ENCODE measurements around the gene ALPL. TPM values are rescaled to one million over a fixed set of nuclear protein-coding genes. Genes with fewer than 3 reads are reported as not detected.

ALPL gene
- total and polyA plus RNA-seq, 2 of the 4 experiments (the other 2 are of a cell fraction), result 0.54 to 2.2 TPM

DNA sequence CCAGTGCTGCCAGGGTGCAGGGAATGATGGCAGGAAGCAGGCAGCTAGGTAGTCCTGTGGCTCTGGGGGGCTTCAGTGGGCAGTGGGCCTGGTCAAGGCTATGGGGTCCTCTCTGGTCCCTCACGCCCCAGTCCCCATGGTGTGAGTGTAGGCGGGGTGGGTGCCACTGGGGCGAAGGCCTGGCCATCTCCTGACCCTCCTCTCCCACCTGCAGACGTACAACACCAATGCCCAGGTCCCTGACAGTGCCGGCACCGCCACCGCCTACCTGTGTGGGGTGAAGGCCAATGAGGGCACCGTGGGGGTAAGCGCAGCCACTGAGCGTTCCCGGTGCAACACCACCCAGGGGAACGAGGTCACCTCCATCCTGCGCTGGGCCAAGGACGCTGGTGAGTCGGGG lies 53.7 kb downstream of the ALPL start:
- ATAC-seq (ENCODE audit: low read depth) (no peak), DNase-seq (no peak)
- H3K4me2 ChIP-seq (ENCODE audit: low read depth, low read length), result no peak overlapping the region
- 0 out of 2 replicates have a peak, but pooled peaks cover 2% of the 10 kb centered on the region for H3K27me3 ChIP-seq (ENCODE audit: control insufficient read depth, insufficient read depth, low read length)
- no peak overlapping the region for H2BK20ac ChIP-seq (ENCODE audit: low read depth, low read length)
- 86% methylated on average over 6 of the region's 15 CpGs; no CpG with 5 or more reads in 1 of the 2 experiments for WGBS, 2 experiments (ENCODE audit: extremely low coverage in 2 of 2, insufficient read length in 1 of 2)
- TF ChIP-seq MXI1 (IDR thresholded peaks at IDR 0.05; ENCODE audit: borderline replicate concordance, low read depth, low read length), result no peak
- no peak for TF ChIP-seq CHD1 (IDR thresholded peaks at IDR 0.05; ENCODE audit: low read depth, low read length)
- no peak for TF ChIP-seq CEBPB (IDR thresholded peaks at IDR 0.05; ENCODE audit: low read depth, low read length)
- no peak for TF ChIP-seq RAD21 (IDR thresholded peaks at IDR 0.05; ENCODE audit: low read length)
- TF ChIP-seq BHLHE40 (IDR thresholded peaks at IDR 0.05; ENCODE audit: low read depth, low read length), result no peak
- TF ChIP-seq FOS (IDR thresholded peaks at IDR 0.05; ENCODE audit: low read depth, low read length), result no peak
- TF ChIP-seq RCOR1 (IDR thresholded peaks at IDR 0.05; ENCODE audit: insufficient replicate concordance, low read length), result no peak
- no peak for TF ChIP-seq POLR2A (IDR thresholded peaks at IDR 0.05; ENCODE audit: low read depth, low read length)
- no peak for TF ChIP-seq SMC3 (IDR thresholded peaks at IDR 0.05; ENCODE audit: low read depth, low read length)
- no peak for TF ChIP-seq MAZ (IDR thresholded peaks at IDR 0.05; ENCODE audit: borderline replicate concordance, low read depth, low read length)
- TF ChIP-seq ELK1 (IDR thresholded peaks at IDR 0.05; ENCODE audit: borderline replicate concordance, low read depth, low read length), result no peak
- TF ChIP-seq RFX5 (IDR thresholded peaks at IDR 0.05; ENCODE audit: low read depth, low read length), result no peak
- TF ChIP-seq MAFK (IDR thresholded peaks at IDR 0.05; ENCODE audit: low read depth, low read length), result no peak
- no peak overlapping the region for H2BK120ac ChIP-seq (ENCODE audit: low read depth, low read length)
- intact Hi-C loops (cut with micrococcal nuclease) (no loop called here), dilution Hi-C loops (cut with HindIII; ENCODE audit: low sequenced_read_pairs, unreplicated experiment) (no loop called here), in situ Hi-C loops (cut with MboI; ENCODE audit: low sequenced_read_pairs) (no loop called here)
- H3K27ac ChIP-seq (ENCODE audit: insufficient read depth, low read length), result no peak overlapping the region
- H4K91ac ChIP-seq (ENCODE audit: insufficient read depth, low read depth, low read length), result no peak overlapping the region
- no peak overlapping the region for H2AFZ ChIP-seq (replicated peaks; ENCODE audit: low read length, poor library complexity)
- H3K9me3 ChIP-seq (ENCODE audit: control insufficient read depth, insufficient read depth, low read length), result no peaks in the 10 kb centered on the region
- H3K79me1 ChIP-seq (ENCODE audit: low read depth in 1 of 2, low read length in 2 of 2), result no peaks in the 10 kb centered on the region
- H3K14ac ChIP-seq (replicated peaks; ENCODE audit: low read depth, low read length), result no peak overlapping the region
- no peaks in the 10 kb centered on the region for H4K20me1 ChIP-seq (ENCODE audit: insufficient read depth, low read length)
- no peak overlapping the region for H3K4ac ChIP-seq (ENCODE audit: low read depth, low read length)
- POLR2A ChIA-PET (ENCODE audit: unreplicated experiment), result no interaction called here
- peaks cover 9% of the 10 kb centered on the region for H3K4me1 ChIP-seq (ENCODE audit: control insufficient read depth, insufficient read depth, low read length)
- H3K18ac ChIP-seq (ENCODE audit: low read depth, low read length), result no peak overlapping the region
- no peak overlapping the region for H4K8ac ChIP-seq (ENCODE audit: low read depth in 2 of 2, low read length in 2 of 2)
- no peak overlapping the region for H2BK5ac ChIP-seq (ENCODE audit: low read depth, low read length, poor library complexity, severe bottlenecking)
- H2AK5ac ChIP-seq (ENCODE audit: low read depth, low read length), result peak overlapping the region; percentile 33; the same call in 1 of the 2 replicates
- no TSS peak for BruUV-seq (replicated peaks)
- H3K36me3 ChIP-seq (ENCODE audit: control insufficient read depth, insufficient read depth, low read length), result no peaks in the 10 kb centered on the region
- H2AK9ac ChIP-seq (replicated peaks; ENCODE audit: low read depth, low read length, poor library complexity), result no peak overlapping the region
- H3K9me1 ChIP-seq (ENCODE audit: insufficient read depth, low read length), result peaks cover 6% of the 10 kb centered on the region
- no peak overlapping the region for H3K23ac ChIP-seq (ENCODE audit: low read depth, low read length)
- H3K9ac ChIP-seq (ENCODE audit: low read depth, low read length), result no peak overlapping the region
- H2BK15ac ChIP-seq (ENCODE audit: low read depth, low read length), result no peak overlapping the region
- no peak overlapping the region for H4K5ac ChIP-seq (ENCODE audit: low read depth, low read length)
- no peak overlapping the region for H3K4me3 ChIP-seq (ENCODE audit: insufficient read depth, low read depth, low read length)
- CTCF ChIA-PET, result no interaction called here
- H3K56ac ChIP-seq (ENCODE audit: extremely low read depth, insufficient read depth, low read length), result no peak overlapping the region

Data from IMR-90 (cell line).